HEK293T (cell line): Measurements from ENCODE around the gene PLOD2.

ENCODE experiments used
- ARNT ChIP-seq: fragments of 450-650 bp; IDR thresholded peaks from 2 replicates; pipeline ENCODE4 v1.6.1; 2017; ENCODE audit warnings: mild to moderate bottlenecking
- BHLHE40 ChIP-seq: fragments of 450-650 bp; IDR thresholded peaks from 2 replicates; pipeline ENCODE4 v1.6.1; 2016; ENCODE audit warnings: mild to moderate bottlenecking, moderate library complexity, borderline replicate concordance
- ELF4 ChIP-seq: fragments of 450-650 bp; IDR thresholded peaks from 2 replicates; pipeline ENCODE4 v1.6.1; 2017; ENCODE audit warnings: antibody characterized with exemption
- FOXA1 ChIP-seq: fragments of 450-650 bp; IDR thresholded peaks from 2 replicates; pipeline ENCODE4 v1.6.1; 2016; ENCODE audit warnings: mild to moderate bottlenecking
- FOXK2 ChIP-seq: fragments of 450-650 bp; IDR thresholded peaks from 2 replicates; pipeline ENCODE4 v1.6.1; 2016; ENCODE audit warnings: mild to moderate bottlenecking
- FOXM1 ChIP-seq: fragments of 450-650 bp; IDR thresholded peaks from 2 replicates; pipeline ENCODE4 v1.6.1; 2017; ENCODE audit warnings: mild to moderate bottlenecking, borderline replicate concordance
- L3MBTL2 ChIP-seq: fragments of 450-650 bp; conservative IDR thresholded peaks from 2 replicates; pipeline ENCODE4 v1.6.1; 2016; ENCODE audit warnings: mild to moderate bottlenecking
- LEF1 ChIP-seq: fragments of 450-650 bp; IDR thresholded peaks from 2 replicates; pipeline ENCODE4 v1.6.1; 2017; ENCODE audit warnings: mild to moderate bottlenecking, borderline replicate concordance
- NFRKB ChIP-seq: fragments of 450-650 bp; IDR thresholded peaks from 2 replicates; pipeline ENCODE4 v1.6.1; 2016; ENCODE audit warnings: mild to moderate bottlenecking, moderate library complexity
- SP1 ChIP-seq: fragments of 450-650 bp; IDR thresholded peaks from 2 replicates; pipeline ENCODE4 v1.6.1; 2017
- SUZ12 ChIP-seq: fragments of 450-650 bp; IDR thresholded peaks from 2 replicates; pipeline ENCODE4 v1.6.1; 2016; ENCODE audit warnings: mild to moderate bottlenecking

DNA sequence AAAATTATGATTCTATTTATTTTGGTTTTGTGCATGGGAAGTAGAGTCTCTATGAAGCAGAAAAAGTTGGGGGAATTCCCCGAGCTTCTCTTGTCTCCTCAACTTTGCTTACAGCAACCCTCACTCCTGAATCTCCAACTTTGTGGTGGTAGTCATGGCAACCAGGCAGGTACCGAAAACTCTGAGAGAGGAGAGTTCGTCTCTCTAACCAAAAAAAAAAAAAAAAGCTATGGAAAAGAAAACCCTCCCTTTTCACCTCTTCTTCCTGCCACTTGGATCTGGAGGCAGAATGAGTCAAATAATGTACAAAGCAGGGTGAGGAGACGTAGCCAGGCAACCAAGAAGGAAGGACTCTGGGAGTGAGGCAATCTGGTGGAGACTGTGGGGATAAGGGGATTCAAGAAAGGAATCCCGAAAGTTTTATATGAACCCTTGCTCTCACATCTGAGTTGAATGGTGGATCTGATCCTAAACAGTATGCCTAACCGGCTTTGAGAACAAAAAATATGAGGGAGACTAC lies 108.1 kb downstream of the PLOD2 start:
- TF ChIP-seq BHLHE40 (no peak), FOXA1 (no peak), ELF4 (no peak), SP1 (no peak), L3MBTL2 (no peak), FOXM1 (no peak), LEF1 (no peak), FOXK2 (no peak), ARNT (no peak), SUZ12 (no peak), NFRKB (no peak)
